NT2/D1 (cell line): ENCODE results near the gene KCNA2.

Experiments
- DNase-seq: peaks from one replicate; pipeline ENCODE4 v3.0.0-alpha.2; 2011; ENCODE audit warnings: low read depth, low spot score
- H3K27me3 ChIP-seq: 2 replicates; pipeline ENCODE4 v1.6.0; 2011; ENCODE audit warnings: mild to moderate bottlenecking; ENCODE audit not compliant: insufficient read length, insufficient read depth
- H3K36me3 ChIP-seq: 2 replicates; pipeline ENCODE4 v1.6.1; 2011; ENCODE audit warnings: mild to moderate bottlenecking, low read length, mixed read lengths; ENCODE audit not compliant: insufficient read depth, insufficient read length
- H3K4me1 ChIP-seq: 2 replicates; pipeline ENCODE4 v1.5.1; 2011; ENCODE audit not compliant: insufficient read depth, insufficient read length
- H3K4me3 ChIP-seq: 2 replicates; pipeline ENCODE4 v1.5.1; 2011; ENCODE audit warnings: low read depth; ENCODE audit not compliant: insufficient read length
- H3K9ac ChIP-seq: 2 replicates; pipeline ENCODE4 v1.6.0; 2011; ENCODE audit warnings: low read depth; ENCODE audit not compliant: insufficient read length
- H3K9me3 ChIP-seq: 2 replicates; pipeline ENCODE4 v1.5.1; 2011; ENCODE audit warnings: mild to moderate bottlenecking, low read length; ENCODE audit not compliant: insufficient read depth
- SUZ12 ChIP-seq: IDR thresholded peaks from 2 replicates; pipeline ENCODE4 v1.6.1; 2011; ENCODE audit not compliant: insufficient read length, insufficient read depth; ENCODE audit errors: extremely low read depth
- YY1 ChIP-seq: IDR thresholded peaks from 2 replicates; pipeline ENCODE4 v1.6.1; 2011; ENCODE audit not compliant: insufficient read length, insufficient read depth
- ZNF274 ChIP-seq: IDR thresholded peaks from 2 replicates; pipeline ENCODE4 v1.6.1; 2011; ENCODE audit warnings: mild to moderate bottlenecking, low read depth, low read length

The KCNA2 gene

GRCh38 chr1:110554871-110555801, 51.0 kb downstream of the KCNA2 start:
- no peaks in the 10 kb centered on the region for H3K9me3 ChIP-seq
- DNase-seq: peak; percentile 15
- H3K36me3 ChIP-seq: no peaks in the 10 kb centered on the region
- TF ChIP-seq YY1: no peak
- TF ChIP-seq SUZ12: no peak
- H3K9ac ChIP-seq: peak overlapping the region; percentile 71
- peak overlapping the region; percentile 44 for H3K4me3 ChIP-seq
- peaks cover 12% of the 10 kb centered on the region for H3K4me1 ChIP-seq
- peaks cover 68% of the 10 kb centered on the region for H3K27me3 ChIP-seq

- TF ChIP-seq SUZ12: no peak
- TF ChIP-seq YY1: no peak
- no peak for TF ChIP-seq ZNF274
- Histone ChIP-seq H3K4me1 (peaks cover 6% of the 10 kb centered on the region), H3K27me3 (peaks cover 51% of the 10 kb centered on the region), H3K9ac (no peak overlapping the region), H3K4me3 (no peak overlapping the region), H3K9me3 (no peaks in the 10 kb centered on the region), H3K36me3 (no peaks in the 10 kb centered on the region)
- no peak for DNase-seq
Observed at GRCh38 chr1:110551278-110551809, 54.8 kb downstream of the KCNA2 start.

GRCh38 chr1:110549831-110550230, 56.3 kb downstream of the KCNA2 start:
- H3K27me3 ChIP-seq: peaks cover 36% of the 10 kb centered on the region
- no peak overlapping the region for H3K9ac ChIP-seq
- H3K9me3 ChIP-seq: no peaks in the 10 kb centered on the region
- no peaks in the 10 kb centered on the region for H3K36me3 ChIP-seq
- DNase-seq: no peak
- H3K4me3 ChIP-seq: no peak overlapping the region
- TF ChIP-seq YY1: no peak
- no peak for TF ChIP-seq ZNF274
- no peak for TF ChIP-seq SUZ12
- peaks cover under 1% of the 10 kb centered on the region for H3K4me1 ChIP-seq

- Histone ChIP-seq H3K4me1 (no peaks in the 10 kb centered on the region), H3K9ac (no peak overlapping the region), H3K36me3 (no peaks in the 10 kb centered on the region), H3K4me3 (no peak overlapping the region), H3K9me3 (no peaks in the 10 kb centered on the region), H3K27me3 (peaks cover 31% of the 10 kb centered on the region)
- DNase-seq: no peak
- TF ChIP-seq YY1 (no peak), SUZ12 (no peak), ZNF274 (no peak)
Observed at GRCh38 chr1:110548381-110548780, 57.8 kb downstream of the KCNA2 start.

GRCh38 chr1:110547017-110547416, 59.1 kb downstream of the KCNA2 start:
- H3K4me3 ChIP-seq: no peak overlapping the region
- no peaks in the 10 kb centered on the region for H3K9me3 ChIP-seq
- H3K36me3 ChIP-seq: no peaks in the 10 kb centered on the region
- peaks cover 18% of the 10 kb centered on the region for H3K27me3 ChIP-seq
- DNase-seq: no peak
- no peaks in the 10 kb centered on the region for H3K4me1 ChIP-seq
- H3K9ac ChIP-seq: no peak overlapping the region
- TF ChIP-seq YY1: no peak
- TF ChIP-seq ZNF274: no peak
- no peak for TF ChIP-seq SUZ12

- no peak overlapping the region for H3K9ac ChIP-seq
- H3K27me3 ChIP-seq: peaks cover 6% of the 10 kb centered on the region
- no peaks in the 10 kb centered on the region for H3K4me1 ChIP-seq
- TF ChIP-seq SUZ12 (no peak), ZNF274 (no peak), YY1 (no peak)
- no peak overlapping the region for H3K4me3 ChIP-seq
- no peaks in the 10 kb centered on the region for H3K9me3 ChIP-seq
- H3K36me3 ChIP-seq: no peaks in the 10 kb centered on the region
- DNase-seq: no peak
Observed at GRCh38 chr1:110545492-110545891, 60.7 kb downstream of the KCNA2 start.

- Histone ChIP-seq H3K9me3 (no peaks in the 10 kb centered on the region), H3K4me1 (no peaks in the 10 kb centered on the region), H3K36me3 (no peaks in the 10 kb centered on the region), H3K4me3 (no peak overlapping the region), H3K27me3 (peaks cover 6% of the 10 kb centered on the region), H3K9ac (no peak overlapping the region)
- no peak for DNase-seq
- no peak for TF ChIP-seq SUZ12
- TF ChIP-seq ZNF274: no peak
- no peak for TF ChIP-seq YY1
Observed at GRCh38 chr1:110544753-110545152, 61.4 kb downstream of the KCNA2 start.
